Neural progenitor cell (in vitro differentiated cells): Measurements from ENCODE around the gene DMKN. TPM values are rescaled to one million over a fixed set of nuclear protein-coding genes. Genes with fewer than 3 reads are reported as not detected.

ENCODE experiments used
- DNase-seq: peaks from one replicate; pipeline ENCODE4 v3.0.0-alpha.2; 2016; ENCODE audit warnings: low spot score
- H2AFZ ChIP-seq: fragments of 200-600 bp; sonication (generic); replicated peaks from 2 replicates; pipeline ENCODE4 v1.6.1; 2016; ENCODE audit warnings: antibody characterized with exemption
- H3F3A ChIP-seq: fragments of 200-600 bp; sonication (generic); 2 replicates; pipeline ENCODE4 v1.6.1; 2016; ENCODE audit warnings: antibody characterized with exemption, low read depth
- H3K27ac ChIP-seq: fragments of 200-600 bp; sonication (generic); 2 replicates; pipeline ENCODE4 v1.5.1; 2016; ENCODE audit warnings: mild to moderate bottlenecking
- H3K27me3 ChIP-seq: fragments of 200-600 bp; sonication (generic); 2 replicates; pipeline ENCODE4 v1.6.1; 2016; ENCODE audit warnings: mild to moderate bottlenecking, moderate library complexity
- H3K36me3 ChIP-seq: fragments of 200-600 bp; sonication (generic); 2 replicates; pipeline ENCODE4 v1.5.1; 2016
- H3K4me1 ChIP-seq: fragments of 200-600 bp; sonication (generic); 2 replicates; pipeline ENCODE4 v1.6.1; 2016; ENCODE audit warnings: mixed run types
- H3K4me2 ChIP-seq: fragments of 200-600 bp; sonication (generic); 2 replicates; pipeline ENCODE4 v1.6.1; 2016
- H3K4me3 ChIP-seq: fragments of 200-600 bp; sonication (generic); 2 replicates; pipeline ENCODE4 v1.5.1; 2016
- H3K79me2 ChIP-seq: fragments of 200-600 bp; sonication (generic); 2 replicates; pipeline ENCODE4 v1.6.1; 2016; ENCODE audit warnings: low read depth
- H3K9ac ChIP-seq: fragments of 200-600 bp; sonication (generic); 2 replicates; pipeline ENCODE4 v1.6.1; 2016
- H3K9me3 ChIP-seq: fragments of 200-600 bp; sonication (generic); 2 replicates; pipeline ENCODE4 v1.5.1; 2016; ENCODE audit warnings: low read depth
- H4K20me1 ChIP-seq: fragments of 200-600 bp; sonication (generic); 2 replicates; pipeline ENCODE4 v1.6.1; 2016; ENCODE audit warnings: low read depth
- H3K27ac Mint-ChIP-seq: 3 replicates; pipeline ENCODE4 v1.8.0; 2021; ENCODE audit warnings: mixed read lengths
- H3K27me3 Mint-ChIP-seq: 2 replicates; pipeline ENCODE4 v1.8.0; 2022; ENCODE audit warnings: low read depth, mild to moderate bottlenecking, inconsistent platforms, moderate library complexity, mixed read lengths; ENCODE audit not compliant: insufficient read depth
- H3K36me3 Mint-ChIP-seq: 3 replicates; pipeline ENCODE4 v1.8.0; 2021; ENCODE audit warnings: mixed read lengths
- H3K4me1 Mint-ChIP-seq: 3 replicates; pipeline ENCODE4 v1.8.0; 2021; ENCODE audit warnings: mixed read lengths
- H3K4me3 Mint-ChIP-seq: 3 replicates; pipeline ENCODE4 v1.8.0; 2021; ENCODE audit warnings: mild to moderate bottlenecking, moderate library complexity, mixed read lengths
- H3K9me3 Mint-ChIP-seq: 3 replicates; pipeline ENCODE4 v1.8.0; 2020; ENCODE audit warnings: mixed read lengths
- CTCF ChIP-seq: fragments of 200-600 bp; sonication (generic); IDR thresholded peaks from 2 replicates; pipeline ENCODE4 v1.5.1; 2017; ENCODE audit warnings: antibody characterized with exemption, mild to moderate bottlenecking
- EZH2 ChIP-seq: fragments of 200-600 bp; sonication (generic); IDR thresholded peaks from 2 replicates; pipeline ENCODE4 v1.6.1; 2017; ENCODE audit warnings: antibody characterized with exemption, mild to moderate bottlenecking, moderate library complexity
- EZH2phosphoT487 ChIP-seq: fragments of 200-600 bp; sonication (generic); IDR thresholded peaks from 2 replicates; pipeline ENCODE4 v1.6.1; 2017; ENCODE audit warnings: antibody characterized with exemption
- total RNA-seq: library from RNA; depleted of rRNA; stranded (reverse); fragments of >200 nt; gene quantifications from 2 replicates; pipeline ENCODE4 v1.2.3, GENCODE V29; 2015; ENCODE audit warnings: low replicate concordance

The DMKN gene
- total RNA-seq, 1 donor from 2014 or later, result 175 TPM

- Histone ChIP-seq H3K36me3 (no peaks in the 10 kb centered on the region), H4K20me1 (no peaks in the 10 kb centered on the region), H3K9ac (no peak overlapping the region), H3K27ac (no peak overlapping the region), H3F3A (no peaks in the 10 kb centered on the region), H3K4me1 (no peaks in the 10 kb centered on the region), H3K4me3 (no peak overlapping the region), H3K27me3 (no peaks in the 10 kb centered on the region), H3K79me2 (no peaks in the 10 kb centered on the region), H2AFZ (no peak overlapping the region), H3K4me2 (no peak overlapping the region), H3K9me3 (no peaks in the 10 kb centered on the region)
- Mint-ChIP-seq H3K27ac (no peak overlapping the region), H3K36me3 (no peaks in the 10 kb centered on the region), H3K4me3 (no peak overlapping the region), H3K4me1 (peaks cover 4% of the 10 kb centered on the region), H3K9me3 (no peaks in the 10 kb centered on the region), H3K27me3 (peaks cover 20% of the 10 kb centered on the region)
- no peak for TF ChIP-seq EZH2
- TF ChIP-seq EZH2phosphoT487, result no peak
- TF ChIP-seq CTCF, result no peak
- DNase-seq, result no peak
Measured at GRCh38 chr19:35501684-35502083, 11.8 kb downstream of the DMKN start.

GRCh38 chr19:35500611-35501010 is 12.8 kb downstream of the DMKN start:
- Mint-ChIP-seq H3K4me1 (peaks cover 4% of the 10 kb centered on the region), H3K9me3 (no peaks in the 10 kb centered on the region), H3K27me3 (peaks cover 12% of the 10 kb centered on the region), H3K36me3 (no peaks in the 10 kb centered on the region), H3K27ac (no peak overlapping the region), H3K4me3 (no peak overlapping the region)
- H4K20me1 ChIP-seq, result peaks cover 4% of the 10 kb centered on the region
- H3K27me3 ChIP-seq, result no peaks in the 10 kb centered on the region
- no peaks in the 10 kb centered on the region for H3K36me3 ChIP-seq
- H3K4me1 ChIP-seq, result no peaks in the 10 kb centered on the region
- no peaks in the 10 kb centered on the region for H3F3A ChIP-seq
- no peak overlapping the region for H3K4me3 ChIP-seq
- H3K9me3 ChIP-seq, result no peaks in the 10 kb centered on the region
- H3K4me2 ChIP-seq, result no peak overlapping the region
- no peaks in the 10 kb centered on the region for H3K79me2 ChIP-seq
- no peak overlapping the region for H2AFZ ChIP-seq
- no peak for DNase-seq
- no peak overlapping the region for H3K9ac ChIP-seq
- TF ChIP-seq EZH2phosphoT487 (no peak), EZH2 (no peak), CTCF (no peak)
- no peak overlapping the region for H3K27ac ChIP-seq

- no peak overlapping the region for H3K27ac ChIP-seq
- Mint-ChIP-seq H3K27ac (no peak overlapping the region), H3K36me3 (no peaks in the 10 kb centered on the region), H3K4me1 (peaks cover 4% of the 10 kb centered on the region), H3K4me3 (no peak overlapping the region), H3K27me3 (peaks cover 11% of the 10 kb centered on the region), H3K9me3 (no peaks in the 10 kb centered on the region)
- H2AFZ ChIP-seq, result no peak overlapping the region
- no peak overlapping the region for H3K4me3 ChIP-seq
- H3K36me3 ChIP-seq, result no peaks in the 10 kb centered on the region
- no peak overlapping the region for H3K9ac ChIP-seq
- DNase-seq, result no peak
- H3K9me3 ChIP-seq, result no peaks in the 10 kb centered on the region
- H3K4me1 ChIP-seq, result no peaks in the 10 kb centered on the region
- no peaks in the 10 kb centered on the region for H3F3A ChIP-seq
- H3K79me2 ChIP-seq, result no peaks in the 10 kb centered on the region
- H3K27me3 ChIP-seq, result no peaks in the 10 kb centered on the region
- H4K20me1 ChIP-seq, result peaks cover 6% of the 10 kb centered on the region
- no peak overlapping the region for H3K4me2 ChIP-seq
- no peak for TF ChIP-seq EZH2
- no peak for TF ChIP-seq CTCF
- no peak for TF ChIP-seq EZH2phosphoT487
Measured at GRCh38 chr19:35498984-35499527, 14.4 kb downstream of the DMKN start.
